ENCODE data around the gene PRKAA2.

GRCh38 chr1:56675763-56676162, 30.6 kb downstream of the PRKAA2 start:
- TF ChIP-seq, protein P1, sequence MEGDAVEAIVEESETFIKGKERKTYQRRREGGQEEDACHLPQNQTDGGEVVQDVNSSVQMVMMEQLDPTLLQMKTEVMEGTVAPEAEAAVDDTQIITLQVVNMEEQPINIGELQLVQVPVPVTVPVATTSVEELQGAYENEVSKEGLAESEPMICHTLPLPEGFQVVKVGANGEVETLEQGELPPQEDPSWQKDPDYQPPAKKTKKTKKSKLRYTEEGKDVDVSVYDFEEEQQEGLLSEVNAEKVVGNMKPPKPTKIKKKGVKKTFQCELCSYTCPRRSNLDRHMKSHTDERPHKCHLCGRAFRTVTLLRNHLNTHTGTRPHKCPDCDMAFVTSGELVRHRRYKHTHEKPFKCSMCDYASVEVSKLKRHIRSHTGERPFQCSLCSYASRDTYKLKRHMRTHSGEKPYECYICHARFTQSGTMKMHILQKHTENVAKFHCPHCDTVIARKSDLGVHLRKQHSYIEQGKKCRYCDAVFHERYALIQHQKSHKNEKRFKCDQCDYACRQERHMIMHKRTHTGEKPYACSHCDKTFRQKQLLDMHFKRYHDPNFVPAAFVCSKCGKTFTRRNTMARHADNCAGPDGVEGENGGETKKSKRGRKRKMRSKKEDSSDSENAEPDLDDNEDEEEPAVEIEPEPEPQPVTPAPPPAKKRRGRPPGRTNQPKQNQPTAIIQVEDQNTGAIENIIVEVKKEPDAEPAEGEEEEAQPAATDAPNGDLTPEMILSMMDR (conservative IDR thresholded peaks at IDR 0.05; ENCODE audit: low read length), result no peak
- TF ChIP-seq EZH2phosphoT487 (IDR thresholded peaks at IDR 0.05; ENCODE audit: borderline replicate concordance, low read depth, low read length), result no peak

All from OCI-LY7 (cell line).